Measurements from ENCODE around the gene TUBGCP6.
A peak's percentile ranks its signal among the peaks of the same experiment; 100 is the strongest.

The TUBGCP6 gene

GRCh38 chr22:50167689-50168489 is 76.9 kb downstream of the TUBGCP6 start:
- no peak for TF ChIP-seq CTCF (IDR thresholded peaks at IDR 0.05)
- peak overlapping the region; percentile 43 for H3K4me3 Mint-ChIP-seq
- peaks cover 9% of the 10 kb centered on the region for H3K4me1 Mint-ChIP-seq
- H3K9me3 Mint-ChIP-seq = peaks cover 7% of the 10 kb centered on the region
- peak; percentile 10 for DNase-seq
- peaks cover 65% of the 10 kb centered on the region for H3K27me3 Mint-ChIP-seq (ENCODE audit: low read depth, poor library complexity)
- no peak overlapping the region for H3K27ac Mint-ChIP-seq
- no peaks in the 10 kb centered on the region for H3K36me3 Mint-ChIP-seq (ENCODE audit: low read depth)

Data from nephron progenitor cell (in vitro differentiated cells).